A549 (cell line): Measurements from ENCODE around the gene TLR6. TPM values are rescaled to one million over a fixed set of nuclear protein-coding genes. Genes with fewer than 3 reads are reported as not detected.

Experiments used
- ATAC-seq, 2 experiments: fragments of 200-7000 bp in 1 of 2; fragments of >200 bp in 1 of 2; cut with Nextera tagmentation in 1 of 2; cut with Tn5 transposase in 1 of 2; 3 replicates each; pipeline versions ENCODE4 v1.8.0 to v1.9.1; 2018 to 2020; ENCODE audit warnings: mild to moderate bottlenecking in 1 of 2, moderate library complexity in 1 of 2
- CTCF ChIA-PET: fragments of 300-600 bp; sonication (Branson Sonifier 250); formaldehyde crosslinking; extraction: SDS; loops from one replicate; lab custom pipeline; 2021; ENCODE audit warnings: antibody characterized with exemption, inconsistent platforms; lab: Yijun Ruan, JAX
- POLR2A ChIA-PET: fragments of 350-600 bp; formaldehyde crosslinking; extraction: SDS; loops from one replicate; lab custom pipeline; 2021; ENCODE audit warnings: antibody characterized with exemption, inconsistent platforms; lab: Yijun Ruan, JAX
- DNase-seq, 2 experiments: peaks; one replicate each; pipeline versions ENCODE4 v3.0.0 to v3.0.0-alpha.2; 2011 to 2016; ENCODE audit warnings: low read depth in 1 of 2, low spot score in 1 of 2
- FAIRE-seq: peaks from 2 replicates; lab custom pipeline; 2011; peaks lifted over from hg19 to GRCh38; lab: Jason Lieb, UNC
- H3K27ac ChIP-seq, 2 experiments: fragments of >200 bp; sonication (Bioruptor Twin); formaldehyde crosslinking; 3 replicates each; pipeline ENCODE4 v1.5.1; 2016 to 2017
- H3K4me1 ChIP-seq: fragments of >200 bp; sonication (Bioruptor Twin); formaldehyde crosslinking; 3 replicates; pipeline ENCODE4 v1.6.1; 2016
- H3K4me2 ChIP-seq: fragments of >200 bp; sonication (Bioruptor Twin); formaldehyde crosslinking; 3 replicates; pipeline ENCODE4 v1.6.1; 2016
- H3K4me3 ChIP-seq: fragments of >200 bp; sonication (Bioruptor Twin); formaldehyde crosslinking; 3 replicates; pipeline ENCODE4 v1.5.1; 2016
- H3K9me3 ChIP-seq: fragments of >200 bp; sonication (Bioruptor Twin); formaldehyde crosslinking; 3 replicates; pipeline ENCODE4 v1.6.1; 2016
- CHD2 ChIP-seq: fragments of 150-350 bp; IDR thresholded peaks from 2 replicates; pipeline ENCODE4 v1.6.1; 2014; ENCODE audit warnings: low read length; ENCODE audit not compliant: partially characterized antibody
- EHF ChIP-seq: fragments of 250-450 bp; sonication (Bioruptor Pico); IDR thresholded peaks from 2 replicates; pipeline ENCODE4 v1.5.0; 2020; ENCODE audit warnings: mild to moderate bottlenecking
- EHMT2 ChIP-seq: fragments of 200-600 bp; sonication (generic); IDR thresholded peaks from 2 replicates; pipeline ENCODE4 v1.6.1; 2016; ENCODE audit warnings: antibody characterized with exemption, low read depth, mild to moderate bottlenecking, moderate library complexity
- FOSB ChIP-seq: fragments of 250-450 bp; sonication (Bioruptor Pico); IDR thresholded peaks from 2 replicates; pipeline ENCODE4 v1.5.0; 2020; ENCODE audit warnings: mild to moderate bottlenecking, moderate library complexity
- FOSL2 ChIP-seq, 2 experiments: fragments of 450-650 bp in 1 of 2; fragments of >200 bp in 1 of 2; sonication (Bioruptor Twin) in 1 of 2; formaldehyde crosslinking; IDR thresholded peaks; 2 replicates each; pipeline versions ENCODE4 v1.5.0 to v1.6.1; 2016 to 2020; ENCODE audit warnings: mild to moderate bottlenecking in 1 of 2, moderate library complexity in 1 of 2
- FOXS1 ChIP-seq: fragments of 250-450 bp; sonication (Bioruptor Pico); IDR thresholded peaks from 2 replicates; pipeline ENCODE4 v1.5.0; 2020; ENCODE audit warnings: mild to moderate bottlenecking, moderate library complexity
- GATA3 ChIP-seq: IDR thresholded peaks from 2 replicates; pipeline ENCODE4 v1.6.1; 2012; ENCODE audit warnings: borderline replicate concordance
- HOXB13 ChIP-seq: fragments of 250-450 bp; sonication (Bioruptor Pico); IDR thresholded peaks from 2 replicates; pipeline ENCODE4 v1.5.0; 2020; ENCODE audit warnings: low read depth, mild to moderate bottlenecking, moderate library complexity
- JUNB ChIP-seq: fragments of >200 bp; sonication (Bioruptor Twin); formaldehyde crosslinking; IDR thresholded peaks from 2 replicates; pipeline ENCODE4 v1.6.1; 2016
- KDM1A ChIP-seq: fragments of 200-600 bp; sonication (generic); IDR thresholded peaks from 2 replicates; pipeline ENCODE4 v1.6.1; 2016; ENCODE audit warnings: low read depth, mild to moderate bottlenecking
- KDM5A ChIP-seq: fragments of 200-600 bp; sonication (generic); IDR thresholded peaks from 2 replicates; pipeline ENCODE4 v1.6.1; 2016; ENCODE audit warnings: antibody characterized with exemption, mild to moderate bottlenecking
- MAFK ChIP-seq: fragments of 450-650 bp; IDR thresholded peaks from 2 replicates; pipeline ENCODE4 v1.6.1; 2014; ENCODE audit not compliant: partially characterized antibody
- NPAS2 ChIP-seq: fragments of 250-450 bp; sonication (Bioruptor Pico); IDR thresholded peaks from 2 replicates; pipeline ENCODE4 v1.8.0; 2022; ENCODE audit warnings: mild to moderate bottlenecking, moderate library complexity, borderline replicate concordance
- POLR2A ChIP-seq: IDR thresholded peaks from 2 replicates; pipeline ENCODE4 v1.6.1; 2012; ENCODE audit warnings: mild to moderate bottlenecking, low read length
- RCOR1 ChIP-seq: fragments of 150-350 bp; IDR thresholded peaks from 2 replicates; pipeline ENCODE4 v1.6.1; 2014; ENCODE audit warnings: antibody characterized with exemption, low read length, low read depth
- RFX5 ChIP-seq: fragments of 450-650 bp; IDR thresholded peaks from 2 replicates; pipeline ENCODE4 v1.7.1; 2014; ENCODE audit warnings: antibody characterized with exemption, mild to moderate bottlenecking, moderate library complexity
- TP53 ChIP-seq: fragments of 250-450 bp; sonication (Bioruptor Pico); IDR thresholded peaks from 2 replicates; pipeline ENCODE4 v1.5.0; 2021; ENCODE audit warnings: mild to moderate bottlenecking, moderate library complexity
- ZNF302 ChIP-seq: fragments of 250-450 bp; sonication (Bioruptor Pico); IDR thresholded peaks from 2 replicates; pipeline ENCODE4 v1.9.0; 2021; ENCODE audit warnings: inconsistent platforms, mild to moderate bottlenecking, moderate library complexity
- WGBS: methylation state at CpG from one replicate; pipeline ENCODE4 v1.1.6; 2017; ENCODE audit errors: missing lambda C conversion rate; 5-methylcytosine and 5-hydroxymethylcytosine counted together
- polyA plus RNA-seq, 4 experiments: library from polyadenylated mRNA; depleted of rRNA in 3 of 4; stranded (reverse); fragments of >200 nt; fragmentation: RNase III in 1 of 4; extraction: RNeasy Plus Mini Kit Qiagen cat#74134 plus additional on column Dnase treatment in 1 of 4; gene quantifications; 2 replicates in 3 of 4; 3 replicates in 1 of 4; pipeline ENCODE4 v1.2.3, GENCODE V29; 2011 to 2017
- TF ChIP-seq, protein P1 (sequence below): fragments of >200 bp; sonication (Bioruptor Twin); formaldehyde crosslinking; IDR thresholded peaks from 2 replicates; pipeline ENCODE4 v1.6.1; 2016
- TF ChIP-seq, protein P2 (sequence below): fragments of 250-450 bp; sonication (Bioruptor Pico); IDR thresholded peaks from 2 replicates; pipeline ENCODE4 v1.5.0; 2020; ENCODE audit warnings: low read depth, mild to moderate bottlenecking, moderate library complexity
- TF ChIP-seq, protein P3 (sequence below): IDR thresholded peaks from 2 replicates; pipeline ENCODE4 v1.6.1; 2012
- TF ChIP-seq, protein P4 (sequence below): fragments of >200 bp; sonication (Bioruptor Twin); formaldehyde crosslinking; IDR thresholded peaks from 3 replicates; pipeline ENCODE4 v1.6.1; 2016
- TF ChIP-seq, protein P5 (sequence below): IDR thresholded peaks from 2 replicates; pipeline ENCODE4 v1.6.1; 2012

The TLR6 gene
- polyA plus RNA-seq, 2 of the 4 experiments (the other 2 are of a cell fraction), result 5.6 to 11.5 TPM

DNA sequence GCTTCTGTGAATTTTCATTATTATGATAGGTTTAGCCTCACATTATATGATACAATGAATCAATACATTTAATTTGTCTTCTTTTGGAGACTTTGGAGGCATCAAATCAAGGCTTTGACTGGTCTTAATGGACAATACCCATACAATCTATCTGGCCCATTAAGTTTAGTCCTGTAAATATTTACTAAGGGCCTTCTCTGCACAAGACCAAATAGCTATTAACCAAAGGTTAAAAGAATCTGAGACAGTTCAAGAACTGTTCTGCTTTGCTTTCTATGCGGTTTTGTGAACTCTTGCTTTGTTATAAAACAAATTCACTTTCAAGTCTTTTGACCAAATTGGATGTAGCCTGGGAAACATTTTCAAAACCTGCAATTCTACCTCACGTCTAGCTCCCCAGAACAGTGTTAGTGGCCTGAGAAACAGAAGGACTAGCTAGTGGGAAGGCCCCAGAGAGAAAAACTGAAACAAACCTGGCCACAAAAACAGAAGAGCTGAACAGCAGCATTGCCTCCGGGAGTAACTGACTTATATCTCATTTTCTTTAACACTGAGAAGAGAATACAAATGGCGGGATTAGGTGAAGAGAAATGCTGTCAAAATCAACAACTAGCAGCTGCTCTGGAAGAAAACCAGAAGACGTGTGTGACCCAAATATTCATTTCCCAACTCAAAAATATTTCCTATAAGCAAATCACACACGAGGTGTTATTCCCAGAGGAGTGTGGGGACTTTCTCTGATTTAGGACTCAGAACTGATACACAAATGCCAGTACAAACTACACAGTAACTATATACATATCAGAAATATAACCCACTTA is 52.6 kb downstream of the TLR6 start:
- 49% methylated on average over 6 of the region's 6 CpGs for WGBS
- FAIRE-seq (no peak), DNase-seq (no peak), ATAC-seq (no peak)
- CTCF ChIA-PET, result interaction anchor here (0.6 to 8.8 kb wide), 16 partner anchors 8 to 736 kb away, joined by 3 to 60 read pairs (median 4); partner anchors contain the start of gene TLR10
- Histone ChIP-seq H3K27ac (peak overlapping the region; percentile 12 to 51; a peak in 3 of 6 replicates), H3K9me3 (0 out of 3 replicates have a peak, but pooled peaks cover 6% of the 10 kb centered on the region), H3K4me2 (peak overlapping the region; percentile 41; the same call in 2 of the 3 replicates), H3K4me3 (no peak overlapping the region), H3K4me1 (peaks cover 7% of the 10 kb centered on the region; the same call in 1 of the 3 replicates)
- POLR2A ChIA-PET, result no interaction called here
- TF ChIP-seq RCOR1, result no peak
- TF ChIP-seq, all 56 proteins: peak for 0

DNA sequence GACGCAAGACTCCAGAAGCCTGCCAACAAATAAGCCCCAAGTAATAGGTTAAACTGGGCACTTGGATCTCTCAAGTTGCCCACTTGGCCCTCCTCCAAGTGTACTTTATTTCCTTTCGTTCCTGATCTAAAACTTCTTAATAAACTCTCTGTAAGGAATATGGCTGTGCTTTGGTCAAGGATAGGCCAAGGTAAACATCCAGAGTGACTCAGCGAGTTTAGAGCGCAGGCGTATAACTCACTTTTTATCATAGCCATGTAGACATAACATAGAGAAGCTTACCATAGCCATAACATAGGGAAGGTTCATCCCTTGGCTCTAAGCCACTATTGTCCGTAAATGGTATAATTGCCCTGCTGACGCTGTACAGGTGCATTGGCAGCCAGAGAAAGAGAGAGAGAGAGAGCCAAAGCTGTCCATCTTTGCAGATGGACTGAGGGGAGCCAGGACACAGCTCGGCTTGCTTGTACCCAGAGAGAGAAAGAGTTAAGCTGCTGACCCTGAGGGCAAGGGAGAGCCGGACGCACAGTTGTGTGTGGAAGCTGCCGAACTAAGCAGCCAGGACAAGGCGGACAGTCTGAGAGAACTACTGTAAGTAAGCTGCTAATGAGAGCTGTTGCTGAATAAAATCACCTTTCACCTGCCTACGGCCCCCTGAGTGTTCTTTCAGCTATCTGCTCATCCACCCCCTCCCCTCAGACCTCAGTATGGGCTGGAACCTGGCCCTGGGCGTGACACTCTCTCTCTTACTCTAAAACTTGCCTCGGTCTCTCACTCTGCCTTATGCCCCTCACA is 53.9 kb downstream of the TLR6 start:
- 0 out of 3 replicates have a peak, but pooled peaks cover 6% of the 10 kb centered on the region for H3K9me3 ChIP-seq
- WGBS, result 94% methylated on average over 15 of the region's 15 CpGs
- ChIA-PET CTCF (interaction anchor here (1.2 to 8.8 kb wide), 4 partner anchors 20 to 43 kb away, joined by 3 to 60 read pairs (median 4); partner anchors contain the start of gene TLR10), POLR2A (no interaction called here)
- H3K4me1 ChIP-seq, result peaks cover 7% of the 10 kb centered on the region; the same call in 1 of the 3 replicates
- no peak overlapping the region for H3K4me3 ChIP-seq
- peak in 1 of 2 experiments; percentile 13 for DNase-seq
- TF ChIP-seq RFX5, result no peak
- peak; percentile 30 for TF ChIP-seq MAFK
- no peak for TF ChIP-seq EHF (CRISPR knock-in tag)
- TF ChIP-seq, protein P1, sequence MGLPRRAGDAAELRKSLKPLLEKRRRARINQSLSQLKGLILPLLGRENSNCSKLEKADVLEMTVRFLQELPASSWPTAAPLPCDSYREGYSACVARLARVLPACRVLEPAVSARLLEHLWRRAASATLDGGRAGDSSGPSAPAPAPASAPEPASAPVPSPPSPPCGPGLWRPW, result no peak
- no peak for ATAC-seq
- no peak overlapping the region for H3K4me2 ChIP-seq
- H3K27ac ChIP-seq, result no peak overlapping the region
- FAIRE-seq, result no peak

DNA sequence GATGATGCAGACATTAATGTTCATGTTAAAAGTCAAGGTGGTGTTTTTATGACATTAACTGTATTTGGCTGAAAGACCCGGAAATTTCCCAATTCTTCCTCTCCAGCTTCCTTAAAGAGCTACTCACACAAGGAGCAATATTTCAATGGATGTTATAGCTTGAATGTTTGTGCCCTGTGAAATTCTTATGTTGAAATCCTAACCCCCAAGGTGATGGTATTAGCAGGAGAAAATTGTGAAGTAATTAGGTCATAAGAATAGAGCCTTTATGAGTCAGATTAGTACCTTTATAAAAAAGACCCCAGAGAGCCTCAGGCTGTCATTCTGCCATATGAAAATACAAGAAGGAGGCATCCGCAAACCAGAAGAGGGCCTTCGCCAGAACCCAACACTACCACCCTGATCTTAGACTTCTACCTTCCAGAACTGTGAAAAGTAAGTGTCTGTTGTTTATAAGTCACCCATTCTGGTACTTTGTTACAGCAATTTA is 55.6 kb downstream of the TLR6 start:
- no peak overlapping the region for H3K4me2 ChIP-seq
- ATAC-seq (no peak), FAIRE-seq (no peak), DNase-seq (no peak)
- 0 out of 3 replicates have a peak, but pooled peaks cover 6% of the 10 kb centered on the region for H3K9me3 ChIP-seq
- ChIA-PET POLR2A (no interaction called here), CTCF (interaction anchor here (1.3 to 8.8 kb wide), 2 partner anchors 17 to 41 kb away, joined by 3 to 60 read pairs; no protein-coding TSS in a partner anchor)
- TF ChIP-seq, protein P2, sequence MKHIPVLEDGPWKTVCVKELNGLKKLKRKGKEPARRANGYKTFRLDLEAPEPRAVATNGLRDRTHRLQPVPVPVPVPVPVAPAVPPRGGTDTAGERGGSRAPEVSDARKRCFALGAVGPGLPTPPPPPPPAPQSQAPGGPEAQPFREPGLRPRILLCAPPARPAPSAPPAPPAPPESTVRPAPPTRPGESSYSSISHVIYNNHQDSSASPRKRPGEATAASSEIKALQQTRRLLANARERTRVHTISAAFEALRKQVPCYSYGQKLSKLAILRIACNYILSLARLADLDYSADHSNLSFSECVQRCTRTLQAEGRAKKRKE (CRISPR knock-in tag), result no peak
- no peak for TF ChIP-seq GATA3
- no peak for TF ChIP-seq NPAS2
- TF ChIP-seq FOSL2 (IDR thresholded peaks at IDR 0.05), result no peak
- no peak for TF ChIP-seq FOSL2 (CRISPR knock-in tag; IDR thresholded peaks at IDR 0.05)
- no peak for TF ChIP-seq CHD2
- TF ChIP-seq POLR2A, result no peak
- TF ChIP-seq, protein P3, sequence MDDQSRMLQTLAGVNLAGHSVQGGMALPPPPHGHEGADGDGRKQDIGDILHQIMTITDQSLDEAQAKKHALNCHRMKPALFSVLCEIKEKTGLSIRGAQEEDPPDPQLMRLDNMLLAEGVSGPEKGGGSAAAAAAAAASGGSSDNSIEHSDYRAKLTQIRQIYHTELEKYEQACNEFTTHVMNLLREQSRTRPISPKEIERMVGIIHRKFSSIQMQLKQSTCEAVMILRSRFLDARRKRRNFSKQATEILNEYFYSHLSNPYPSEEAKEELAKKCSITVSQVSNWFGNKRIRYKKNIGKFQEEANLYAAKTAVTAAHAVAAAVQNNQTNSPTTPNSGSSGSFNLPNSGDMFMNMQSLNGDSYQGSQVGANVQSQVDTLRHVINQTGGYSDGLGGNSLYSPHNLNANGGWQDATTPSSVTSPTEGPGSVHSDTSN, result no peak
- TF ChIP-seq, protein P4, sequence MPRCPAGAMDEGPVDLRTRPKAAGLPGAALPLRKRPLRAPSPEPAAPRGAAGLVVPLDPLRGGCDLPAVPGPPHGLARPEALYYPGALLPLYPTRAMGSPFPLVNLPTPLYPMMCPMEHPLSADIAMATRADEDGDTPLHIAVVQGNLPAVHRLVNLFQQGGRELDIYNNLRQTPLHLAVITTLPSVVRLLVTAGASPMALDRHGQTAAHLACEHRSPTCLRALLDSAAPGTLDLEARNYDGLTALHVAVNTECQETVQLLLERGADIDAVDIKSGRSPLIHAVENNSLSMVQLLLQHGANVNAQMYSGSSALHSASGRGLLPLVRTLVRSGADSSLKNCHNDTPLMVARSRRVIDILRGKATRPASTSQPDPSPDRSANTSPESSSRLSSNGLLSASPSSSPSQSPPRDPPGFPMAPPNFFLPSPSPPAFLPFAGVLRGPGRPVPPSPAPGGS, result no peak
- no peak for TF ChIP-seq KDM5A
- no peak for TF ChIP-seq TP53
- TF ChIP-seq JUNB, result no peak
- TF ChIP-seq, protein P5, sequence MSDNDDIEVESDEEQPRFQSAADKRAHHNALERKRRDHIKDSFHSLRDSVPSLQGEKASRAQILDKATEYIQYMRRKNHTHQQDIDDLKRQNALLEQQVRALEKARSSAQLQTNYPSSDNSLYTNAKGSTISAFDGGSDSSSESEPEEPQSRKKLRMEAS, result no peak
- no peak for TF ChIP-seq FOXS1 (CRISPR knock-in tag)
- TF ChIP-seq EHMT2, result no peak
- no peak for TF ChIP-seq FOSB
- TF ChIP-seq HOXB13 (CRISPR knock-in tag), result no peak
- TF ChIP-seq KDM1A, result no peak
- no peak for TF ChIP-seq ZNF302 (CRISPR knock-in tag)
- no peak overlapping the region for H3K4me3 ChIP-seq
- WGBS, result 94% methylated on average over 3 of the region's 3 CpGs
- H3K27ac ChIP-seq, result no peak overlapping the region
- H3K4me1 ChIP-seq, result peaks cover 7% of the 10 kb centered on the region; the same call in 1 of the 3 replicates
